Keratinocyte (primary cell): ENCODE measurements around the gene MEA1. TPM values are rescaled to one million over a fixed set of nuclear protein-coding genes. Genes with fewer than 3 reads are reported as not detected.

Source experiments
- DNase-seq: peaks from one replicate; pipeline ENCODE4 v3.0.0-alpha.2; 2011; ENCODE audit warnings: low read depth, missing footprints, low spot score
- FAIRE-seq: peaks from 2 replicates; lab custom pipeline; 2011; peaks lifted over from hg19 to GRCh38; lab: Jason Lieb, UNC
- H2AFZ ChIP-seq: 2 replicates; pipeline ENCODE4 v1.6.0; 2012; ENCODE audit warnings: low read length, control low read depth, inconsistent platforms; ENCODE audit not compliant: control insufficient read depth
- H3K27ac ChIP-seq: 2 replicates; pipeline ENCODE4 v1.5.1; 2011; ENCODE audit warnings: low read length; ENCODE audit not compliant: control insufficient read depth, insufficient read depth
- H3K27me3 ChIP-seq: 3 replicates; pipeline ENCODE4 v1.6.0; 2011; ENCODE audit warnings: low read length; ENCODE audit not compliant: control insufficient read depth, insufficient read depth; ENCODE audit errors: extremely low read depth
- H3K36me3 ChIP-seq, 2 experiments: 2 replicates in 1 of 2; 3 replicates in 1 of 2; pipeline ENCODE4 v1.5.1; 2011; ENCODE audit warnings: low read length in 2 of 2, mild to moderate bottlenecking in 1 of 2; ENCODE audit not compliant: control insufficient read depth in 2 of 2, insufficient read depth in 2 of 2; ENCODE audit errors: extremely low read depth in 1 of 2
- H3K4me1 ChIP-seq: 3 replicates; pipeline ENCODE4 v1.5.1; 2011; ENCODE audit warnings: low read length; ENCODE audit not compliant: control insufficient read depth, insufficient read depth; ENCODE audit errors: extremely low read depth
- H3K4me2 ChIP-seq: 3 replicates; pipeline ENCODE4 v1.6.0; 2011; ENCODE audit warnings: low read depth, low read length; ENCODE audit not compliant: control insufficient read depth, insufficient read depth; ENCODE audit errors: extremely low read depth
- H3K4me3 ChIP-seq, 3 experiments: fragments of 200-600 bp in 1 of 3; sonication (generic) in 1 of 3; 2 replicates in 2 of 3; 3 replicates in 1 of 3; pipeline ENCODE4 v1.5.1; 2011 to 2016; ENCODE audit warnings: low read length in 3 of 3, mild to moderate bottlenecking in 3 of 3, control low read depth in 2 of 3, inconsistent platforms in 1 of 3, low read depth in 1 of 3, mixed read lengths in 1 of 3, mixed run types in 1 of 3, moderate library complexity in 1 of 3; ENCODE audit not compliant: control insufficient read depth in 2 of 3, insufficient read depth in 2 of 3; ENCODE audit errors: extremely low read depth in 1 of 3
- H3K79me2 ChIP-seq: 2 replicates; pipeline ENCODE4 v1.6.0; 2012; ENCODE audit warnings: low read length; ENCODE audit not compliant: control insufficient read depth, insufficient read depth
- H3K9ac ChIP-seq: 3 replicates; pipeline ENCODE4 v1.6.0; 2011; ENCODE audit warnings: low read length; ENCODE audit not compliant: control insufficient read depth, insufficient read depth; ENCODE audit errors: extremely low read depth
- H3K9me1 ChIP-seq: 3 replicates; pipeline ENCODE4 v1.6.0; 2011; ENCODE audit warnings: low read length; ENCODE audit not compliant: control insufficient read depth, insufficient read depth; ENCODE audit errors: extremely low read depth
- H3K9me3 ChIP-seq: 2 replicates; pipeline ENCODE4 v1.5.1; 2012; ENCODE audit warnings: low read depth, low read length; ENCODE audit not compliant: control insufficient read depth
- H4K20me1 ChIP-seq: 3 replicates; pipeline ENCODE4 v1.6.0; 2011; ENCODE audit warnings: low read length; ENCODE audit not compliant: control insufficient read depth, insufficient read depth; ENCODE audit errors: extremely low read depth
- EZH2 ChIP-seq: IDR thresholded peaks from one replicate; pipeline ENCODE4 v1.6.1; 2012; ENCODE audit warnings: inconsistent platforms, mild to moderate bottlenecking, low read length, moderate library complexity
- dilution Hi-C: fragments of 300-500 bp; cut with MboI; formaldehyde crosslinking; loops from one replicate; pipeline ENCODE4 v1.7.0; 2020; ENCODE audit warnings: low sequenced_read_pairs; ENCODE audit not compliant: extremely low pct_ligation_motif_present
- polyA plus RNA-seq, 5 experiments: library from polyadenylated mRNA; depleted of rRNA in 3 of 5; stranded (reverse) in 3 of 5; stranded (forward) in 1 of 5; unstranded in 1 of 5; fragments of >200 nt; gene quantifications; 1 replicate in 1 of 5; 2 replicates in 3 of 5; 3 replicates in 1 of 5; pipeline versions ENCODE4 v1.2.1 to v1.2.3, GENCODE V29; 2011 to 2012; ENCODE audit warnings: missing spikeins in 2 of 5, low read depth in 1 of 5, low replicate concordance in 1 of 5
- TF ChIP-seq, protein P1 (sequence below), 3 experiments: IDR thresholded peaks in 1 of 3; conservative IDR thresholded peaks in 1 of 3; optimal IDR thresholded peaks in 1 of 3; 2 replicates in 2 of 3; 3 replicates in 1 of 3; pipeline versions ENCODE3 to v1.5.1; 2011; ENCODE audit warnings: low read length in 3 of 3, mild to moderate bottlenecking in 3 of 3, moderate library complexity in 2 of 3, control low read depth in 1 of 3, inconsistent platforms in 1 of 3; ENCODE audit not compliant: insufficient read depth in 2 of 3; ENCODE audit errors: extremely low read depth in 1 of 3

MEA1 gene
- polyA plus RNA-seq, 1 donor (not counting 4 experiments of a cell fraction or from before 2014, with no cell fraction given), result 76.1 TPM

DNA sequence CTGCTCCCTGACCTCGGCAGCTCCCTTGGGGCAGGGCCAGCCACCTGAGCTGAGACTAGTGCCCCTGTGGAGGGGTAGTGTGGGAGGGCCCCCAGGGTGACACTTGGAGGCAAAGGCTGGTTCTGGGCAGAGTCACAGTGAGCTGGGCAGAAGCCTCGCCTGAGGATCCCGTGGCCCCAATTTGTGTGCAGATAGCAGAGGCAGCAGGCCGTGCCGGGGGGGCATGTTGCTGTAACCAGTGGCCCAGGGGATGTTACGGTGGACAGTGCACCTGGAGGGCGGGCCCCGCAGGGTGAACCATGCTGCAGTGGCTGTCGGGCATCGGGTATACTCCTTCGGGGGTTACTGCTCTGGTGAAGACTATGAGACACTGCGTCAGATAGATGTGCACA lies 3.2 kb upstream of the MEA1 start:
- H3K4me1 ChIP-seq, result peaks cover 23% of the 10 kb centered on the region
- DNase-seq (no peak), FAIRE-seq (no peak)
- H2AFZ ChIP-seq, result no peak overlapping the region
- no peak overlapping the region for H3K4me3 ChIP-seq
- H4K20me1 ChIP-seq, result no peaks in the 10 kb centered on the region
- H3K79me2 ChIP-seq, result peaks cover 45% of the 10 kb centered on the region
- H3K36me3 ChIP-seq, result peaks cover 16 to 18% of the 10 kb centered on the region in 2 experiments
- no peak overlapping the region for H3K4me2 ChIP-seq
- no peaks in the 10 kb centered on the region for H3K9me1 ChIP-seq
- no peaks in the 10 kb centered on the region for H3K9me3 ChIP-seq
- no peak overlapping the region for H3K9ac ChIP-seq
- no peaks in the 10 kb centered on the region for H3K27me3 ChIP-seq
- dilution Hi-C loops, result no loop called here
- H3K27ac ChIP-seq, result no peak overlapping the region
- TF ChIP-seq, protein P1, sequence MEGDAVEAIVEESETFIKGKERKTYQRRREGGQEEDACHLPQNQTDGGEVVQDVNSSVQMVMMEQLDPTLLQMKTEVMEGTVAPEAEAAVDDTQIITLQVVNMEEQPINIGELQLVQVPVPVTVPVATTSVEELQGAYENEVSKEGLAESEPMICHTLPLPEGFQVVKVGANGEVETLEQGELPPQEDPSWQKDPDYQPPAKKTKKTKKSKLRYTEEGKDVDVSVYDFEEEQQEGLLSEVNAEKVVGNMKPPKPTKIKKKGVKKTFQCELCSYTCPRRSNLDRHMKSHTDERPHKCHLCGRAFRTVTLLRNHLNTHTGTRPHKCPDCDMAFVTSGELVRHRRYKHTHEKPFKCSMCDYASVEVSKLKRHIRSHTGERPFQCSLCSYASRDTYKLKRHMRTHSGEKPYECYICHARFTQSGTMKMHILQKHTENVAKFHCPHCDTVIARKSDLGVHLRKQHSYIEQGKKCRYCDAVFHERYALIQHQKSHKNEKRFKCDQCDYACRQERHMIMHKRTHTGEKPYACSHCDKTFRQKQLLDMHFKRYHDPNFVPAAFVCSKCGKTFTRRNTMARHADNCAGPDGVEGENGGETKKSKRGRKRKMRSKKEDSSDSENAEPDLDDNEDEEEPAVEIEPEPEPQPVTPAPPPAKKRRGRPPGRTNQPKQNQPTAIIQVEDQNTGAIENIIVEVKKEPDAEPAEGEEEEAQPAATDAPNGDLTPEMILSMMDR (optimal IDR thresholded peaks at IDR 0.05 in 1 of 3, IDR thresholded peaks at IDR 0.05 in 1 of 3, conservative IDR thresholded peaks at IDR 0.05 in 1 of 3; ENCODE audit: extremely low read depth in 1 of 3, insufficient read depth in 2 of 3, low read length in 3 of 3), result no peak
- no peak for TF ChIP-seq EZH2

DNA sequence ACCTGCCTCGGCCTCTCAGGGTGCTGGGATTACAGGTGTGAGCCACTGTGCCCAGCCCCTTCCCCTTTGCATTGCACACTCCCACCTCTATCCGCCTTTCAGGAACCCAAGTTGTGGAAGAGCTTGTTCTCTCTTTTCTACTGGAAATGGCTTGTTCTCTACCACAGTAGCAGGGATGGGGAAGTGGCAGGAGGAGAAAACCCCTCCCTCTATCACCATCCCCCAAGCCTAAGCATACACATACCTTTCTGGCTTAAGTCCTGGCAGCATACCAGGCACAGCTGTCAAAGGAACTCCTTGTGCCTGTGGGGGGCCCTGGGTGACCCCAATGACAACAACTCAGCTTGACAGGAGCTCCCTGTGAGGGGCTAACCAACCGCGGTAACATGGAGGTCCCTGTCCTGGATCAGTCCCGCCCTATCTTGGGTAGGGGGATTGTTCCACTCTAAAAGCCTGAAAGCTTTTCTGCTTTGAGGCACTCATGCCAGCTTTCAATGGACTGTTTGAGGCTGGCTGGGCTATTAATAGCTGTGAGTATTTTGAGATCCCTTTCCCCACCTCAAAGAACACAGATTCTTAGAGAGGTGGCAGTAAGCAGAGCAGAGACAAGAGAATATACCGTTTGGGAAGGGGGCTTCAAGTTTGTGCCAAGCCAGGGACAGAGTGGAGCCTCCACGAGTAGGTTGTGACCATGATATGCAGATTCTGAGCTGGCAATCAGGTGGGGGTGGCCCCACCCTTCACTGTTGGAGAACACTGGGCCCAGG lies 2.6 kb upstream of the MEA1 start:
- H3K4me1 ChIP-seq, result peaks cover 23% of the 10 kb centered on the region
- no peaks in the 10 kb centered on the region for H3K27me3 ChIP-seq
- no peaks in the 10 kb centered on the region for H3K9me3 ChIP-seq
- peaks cover 19 to 21% of the 10 kb centered on the region in 2 experiments for H3K36me3 ChIP-seq
- dilution Hi-C loops, result no loop called here
- no peak overlapping the region for H3K4me3 ChIP-seq
- no peaks in the 10 kb centered on the region for H3K9me1 ChIP-seq
- DNase-seq (no peak), FAIRE-seq (no peak)
- H3K9ac ChIP-seq, result no peak overlapping the region
- TF ChIP-seq, protein P1 (optimal IDR thresholded peaks at IDR 0.05 in 1 of 3, IDR thresholded peaks at IDR 0.05 in 1 of 3, conservative IDR thresholded peaks at IDR 0.05 in 1 of 3; ENCODE audit: extremely low read depth in 1 of 3, insufficient read depth in 2 of 3, low read length in 3 of 3), result no peak
- TF ChIP-seq EZH2, result no peak
- no peaks in the 10 kb centered on the region for H4K20me1 ChIP-seq
- no peak overlapping the region for H3K4me2 ChIP-seq
- peaks cover 41% of the 10 kb centered on the region for H3K79me2 ChIP-seq
- no peak overlapping the region for H3K27ac ChIP-seq
- H2AFZ ChIP-seq, result no peak overlapping the region
